ENCODE measurements around the gene CALML4.
"Not testable (repeated sequence)": the region's sequence is repeated elsewhere in the genome, so short reads cannot be mapped to it uniquely, and the experiment has no call there.

Gene CALML4

DNA sequence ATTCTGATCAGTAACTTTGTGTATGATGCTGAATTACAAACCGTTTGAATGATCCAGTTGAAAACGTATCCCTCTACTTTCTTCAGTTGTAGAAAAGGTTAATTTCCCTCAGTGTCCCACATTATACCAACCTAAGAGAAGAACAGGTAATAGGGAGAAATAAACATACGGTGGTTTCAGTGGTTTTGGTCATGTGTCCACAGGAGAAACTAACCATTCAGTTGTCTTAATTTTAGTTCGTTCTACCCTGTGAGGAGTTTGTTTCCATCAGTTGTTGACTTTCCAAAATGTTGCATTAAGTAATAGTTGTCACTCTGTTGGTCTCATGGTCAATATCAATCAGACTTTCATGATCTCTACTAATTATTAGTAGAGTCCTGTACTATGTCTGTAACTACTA is 15.1 kb downstream of the CALML4 start:
- no peak for DNase-seq (ENCODE audit: low read depth)

DNA sequence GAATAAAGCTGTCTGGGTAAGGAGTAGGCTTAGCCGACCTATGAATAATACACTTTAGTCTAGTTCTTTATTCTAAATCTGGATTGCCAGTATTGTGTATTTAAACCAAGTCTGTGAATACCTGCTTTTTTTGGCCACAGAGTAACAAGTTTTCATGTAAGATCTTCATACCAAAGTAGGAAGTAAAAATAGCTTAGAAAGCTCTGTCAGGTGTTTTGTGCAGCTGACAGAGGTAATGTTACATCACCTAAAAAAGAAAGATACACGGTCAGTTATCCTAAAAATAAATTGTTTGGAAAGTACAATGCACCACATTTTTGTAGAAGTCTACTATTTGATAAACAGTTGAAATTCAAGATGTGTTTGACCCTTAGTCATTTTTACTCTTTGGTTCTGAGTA is 16.5 kb downstream of the CALML4 start:
- no peak for DNase-seq (ENCODE audit: low read depth)

DNA sequence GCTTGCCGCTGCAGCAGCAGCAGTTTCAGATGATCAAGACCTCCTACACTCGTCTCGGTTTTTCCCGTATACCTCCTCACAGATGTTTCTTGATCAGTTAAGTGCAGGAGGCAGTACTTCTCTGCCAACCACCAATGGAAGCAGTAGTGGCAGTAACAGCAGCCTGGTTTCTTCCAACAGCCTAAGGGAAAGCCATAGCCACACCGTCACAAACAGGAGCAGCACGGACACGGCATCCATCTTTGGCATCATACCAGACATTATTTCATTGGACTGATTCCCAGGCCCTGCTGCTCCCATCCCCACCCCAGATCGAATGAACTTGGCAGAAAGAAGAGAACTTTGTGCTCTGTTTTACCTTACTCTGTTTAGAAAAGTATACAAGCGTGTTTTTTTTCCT is 17.6 kb downstream of the CALML4 start:
- no peak for DNase-seq (ENCODE audit: low read depth)

DNA sequence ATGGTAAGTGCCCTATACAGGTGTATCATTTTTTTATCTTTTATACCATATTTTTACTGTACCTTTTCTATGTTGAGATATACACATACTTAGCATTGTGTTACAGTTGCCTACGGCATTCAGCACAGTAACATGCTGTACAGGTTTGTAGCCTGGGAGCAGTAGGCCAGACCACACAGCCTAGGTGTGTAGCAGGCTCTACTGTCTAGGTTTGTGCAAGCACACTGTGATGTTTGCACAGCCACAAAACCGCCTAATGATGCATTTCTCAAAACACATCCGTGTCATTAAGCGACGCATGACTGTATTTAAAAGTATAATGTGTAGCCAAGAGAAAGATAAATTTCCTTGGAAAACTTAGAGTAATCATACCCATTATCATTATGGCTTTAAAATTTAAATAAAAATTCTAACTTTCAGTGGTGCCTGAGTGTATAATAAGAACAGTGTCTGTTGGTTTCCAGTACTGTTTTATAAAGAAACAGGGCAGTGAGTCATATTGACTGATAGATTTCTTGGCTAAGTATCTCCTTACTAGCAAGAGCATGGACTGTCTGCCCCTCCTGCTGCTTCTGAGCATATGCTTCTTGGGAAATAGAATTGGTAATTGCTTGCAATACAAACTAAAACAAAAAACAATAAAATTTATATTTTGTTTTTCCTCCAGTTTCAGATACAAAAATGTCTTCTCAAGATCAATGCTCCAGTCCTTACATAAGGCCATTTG is 18.3 kb downstream of the CALML4 start:
- no peak for DNase-seq (ENCODE audit: low read depth)

DNA sequence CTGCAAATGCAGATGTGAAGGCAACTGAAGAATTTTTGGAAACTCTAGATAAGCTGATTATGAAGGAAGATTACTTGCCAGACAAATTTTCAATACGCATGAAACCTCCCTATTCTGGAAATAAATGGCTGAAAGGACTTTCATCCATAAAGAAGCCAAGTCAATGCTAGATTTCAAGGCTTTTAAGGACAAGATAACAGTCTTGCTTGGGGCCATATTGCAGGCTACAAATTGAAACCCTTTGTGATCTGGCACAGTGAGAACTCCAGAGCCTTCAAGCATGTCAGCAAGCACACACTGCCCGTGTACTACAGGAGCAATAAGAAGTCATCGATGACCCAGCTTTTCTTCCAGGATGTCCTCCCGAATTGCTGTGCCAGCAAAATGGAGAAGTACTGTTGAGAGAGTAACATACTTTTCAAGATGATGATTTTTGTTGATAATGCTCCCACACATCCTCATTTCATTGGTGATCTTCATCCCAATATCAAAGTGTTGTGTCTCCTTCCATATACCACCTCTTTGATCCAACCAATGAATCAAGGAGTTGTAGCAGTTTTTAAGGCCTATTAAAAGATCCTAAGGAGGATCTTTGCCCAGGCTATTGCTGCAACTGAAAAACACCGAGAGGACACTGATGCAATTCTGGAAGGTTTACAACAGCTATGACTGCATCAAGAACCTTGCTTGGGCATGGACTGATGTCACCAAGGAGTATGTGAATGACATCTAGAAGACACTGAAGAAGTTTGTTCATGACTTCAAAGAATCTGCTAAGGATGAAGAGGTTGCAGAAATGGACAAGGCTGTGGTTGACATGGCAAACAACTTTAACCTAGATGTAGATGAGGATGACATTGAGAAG is 20.3 kb downstream of the CALML4 start:
- DNase-seq (ENCODE audit: low read depth), result no peak

DNA sequence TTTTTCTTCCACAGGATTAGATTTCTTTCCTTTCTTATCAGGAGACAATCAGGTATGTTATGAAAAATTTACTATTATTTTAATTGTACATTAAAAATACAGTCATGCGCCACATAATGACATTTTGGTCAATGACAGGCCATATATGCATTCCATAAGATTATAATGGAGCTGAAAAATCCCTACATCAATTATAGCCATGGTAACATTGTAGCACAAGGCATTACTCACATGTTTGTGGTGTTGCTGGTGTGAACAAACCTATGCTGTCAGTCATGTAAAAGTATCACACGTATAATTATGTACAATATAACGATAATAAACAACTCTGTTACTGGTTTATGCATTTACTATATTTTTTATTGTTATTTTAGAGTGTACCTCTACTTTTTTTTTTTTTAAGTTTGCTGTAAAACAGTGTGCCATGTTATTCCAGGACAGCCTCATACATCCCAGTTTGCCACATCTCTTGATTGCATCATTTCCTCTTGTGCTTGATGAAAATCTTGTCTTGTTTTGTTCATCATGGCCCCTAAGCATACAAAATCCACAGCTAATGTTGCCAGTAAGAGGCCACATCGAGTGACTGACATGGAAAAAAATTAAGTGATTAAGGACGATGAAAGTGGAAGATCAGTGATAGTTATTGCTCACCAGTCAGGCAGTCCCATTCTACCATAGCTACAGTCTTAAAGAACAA is 21.4 kb downstream of the CALML4 start:
- DNase-seq (ENCODE audit: low read depth), result no peak

DNA sequence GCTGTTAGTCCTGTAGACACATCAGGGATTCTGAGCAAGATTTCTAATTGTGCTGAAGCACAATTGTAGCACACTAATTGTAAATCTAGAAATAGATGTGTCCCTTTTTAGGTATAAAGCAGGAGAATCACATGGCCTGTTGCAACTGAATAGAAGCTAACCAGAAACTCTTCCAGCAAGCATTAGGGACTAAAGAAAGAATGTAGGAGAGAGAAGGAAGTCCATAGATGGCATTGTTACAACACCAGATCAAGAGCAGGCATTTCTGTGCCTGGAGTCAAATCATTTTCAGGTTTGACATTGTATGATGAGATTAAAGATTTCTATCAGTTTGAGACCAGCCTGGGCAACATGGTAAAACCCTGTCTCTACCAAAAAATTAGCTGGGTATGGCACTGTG is 27.4 kb downstream of the CALML4 start:
- no peak for DNase-seq (ENCODE audit: low read depth)

DNA sequence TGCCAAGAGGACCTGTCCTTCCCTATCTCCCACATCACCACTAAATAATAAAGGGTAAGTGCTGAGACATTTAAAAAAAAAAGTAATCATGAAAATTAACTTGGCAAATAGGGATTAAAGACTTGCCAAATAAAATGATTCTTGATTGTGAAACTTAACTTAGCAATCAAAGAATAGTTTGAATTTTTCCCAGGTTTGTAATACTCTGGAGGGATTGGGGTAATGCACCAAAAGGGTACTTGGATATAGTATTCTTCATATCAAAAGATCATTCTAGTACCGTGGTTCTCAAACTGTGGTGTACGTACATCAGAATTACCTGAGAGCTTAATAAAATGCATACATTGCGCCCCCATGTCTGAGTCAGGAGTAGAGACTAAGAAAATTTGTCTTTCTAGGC is 28.5 kb downstream of the CALML4 start:
- DNase-seq (ENCODE audit: low read depth), result no peak

DNA sequence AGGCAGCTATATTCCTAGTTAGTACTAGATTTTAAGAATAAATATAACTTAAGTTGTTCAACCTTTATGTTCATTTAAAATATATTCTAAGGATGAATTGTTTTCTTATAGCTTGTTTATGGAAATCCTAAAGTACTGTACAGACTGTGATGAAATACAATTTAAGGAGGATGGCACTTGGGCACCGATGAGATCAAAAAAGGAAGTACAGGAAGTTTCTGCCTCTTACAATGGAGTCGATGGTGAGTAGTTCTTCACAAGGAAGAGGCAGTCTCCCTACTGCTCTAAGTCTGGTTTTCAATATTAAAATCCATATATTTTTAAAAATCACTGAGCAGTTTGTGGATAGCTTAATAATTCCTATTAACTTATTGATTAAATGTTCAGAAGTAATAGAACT is 29.6 kb downstream of the CALML4 start:
- DNase-seq (ENCODE audit: low read depth), result no peak

DNA sequence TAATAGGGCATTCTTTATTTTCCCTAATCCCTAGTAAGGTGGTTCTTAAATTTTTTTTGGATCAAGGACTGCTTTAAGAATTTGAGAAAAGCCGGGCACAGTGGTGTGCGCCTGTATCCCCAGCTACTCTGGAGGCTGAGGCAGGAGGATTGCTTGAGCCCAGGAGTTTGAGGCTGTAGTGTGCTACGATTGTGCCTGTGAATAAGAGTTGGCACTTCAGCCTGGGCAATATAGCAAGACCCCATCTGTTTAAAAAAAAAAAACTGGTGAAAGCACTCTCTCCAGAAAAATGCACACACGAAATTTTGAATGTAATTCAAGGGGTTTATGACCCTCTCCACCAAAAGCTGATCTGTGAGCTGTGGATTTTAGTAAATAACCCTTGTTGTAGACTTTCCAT is 32.0 kb downstream of the CALML4 start:
- no peak for DNase-seq (ENCODE audit: low read depth)

DNA sequence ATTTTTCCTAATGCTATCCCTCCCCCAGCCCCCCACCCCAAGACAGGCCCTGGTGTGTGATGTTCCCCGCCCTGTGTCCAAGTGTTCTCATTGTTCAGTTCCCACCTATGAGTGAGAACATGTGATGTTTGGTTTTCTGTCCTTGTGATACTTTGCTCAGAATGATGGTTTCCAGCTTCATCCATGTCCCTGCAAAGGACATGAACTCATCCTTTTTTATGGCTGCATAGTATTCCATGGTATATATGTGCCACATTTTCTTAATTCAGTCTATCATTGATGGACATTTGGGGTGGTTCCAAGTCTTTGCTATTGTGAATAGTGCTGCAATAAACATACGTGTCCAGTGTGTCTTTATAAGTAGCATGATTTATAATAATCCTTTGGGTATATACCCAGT is 33.1 kb downstream of the CALML4 start:
- DNase-seq (ENCODE audit: low read depth), result not testable (repeated sequence)

DNA sequence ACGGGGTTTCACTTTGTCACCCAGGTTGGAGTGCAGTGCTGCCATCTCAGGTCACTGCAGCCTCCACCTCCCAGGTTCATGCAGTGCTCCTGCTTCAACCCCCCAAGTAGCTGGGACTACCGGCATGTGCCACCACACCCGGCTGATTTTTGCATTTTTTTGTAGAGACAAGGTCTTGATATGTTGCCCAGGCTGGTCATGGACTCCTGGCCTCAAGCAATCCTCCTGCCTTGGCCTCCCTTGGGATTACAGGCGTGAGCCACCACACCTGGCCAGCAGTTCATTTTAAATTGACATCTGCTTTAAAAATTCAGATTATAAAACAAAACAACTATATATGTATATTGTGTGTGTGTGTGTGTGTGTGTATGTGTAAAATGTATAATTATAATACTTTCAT is 38.3 kb downstream of the CALML4 start:
- DNase-seq (ENCODE audit: low read depth), result no peak

DNA sequence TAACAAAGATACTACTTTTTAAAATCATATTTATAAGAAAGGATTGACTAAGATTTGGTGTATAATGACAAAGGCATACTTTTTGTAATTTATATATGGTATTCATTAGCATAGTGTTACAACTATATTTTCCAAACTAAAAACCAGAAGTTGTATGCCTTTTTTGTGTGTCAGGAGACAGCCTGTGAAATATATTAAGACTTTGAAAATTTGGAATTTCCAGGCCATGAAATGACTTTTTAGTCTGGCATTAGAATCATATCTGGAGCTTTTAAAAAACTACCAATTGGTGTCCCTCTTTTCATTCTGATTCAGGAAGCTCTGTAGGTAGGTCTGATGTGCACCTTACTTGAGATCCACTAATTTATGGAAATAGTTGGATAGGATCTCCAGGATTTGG is 41.9 kb downstream of the CALML4 start:
- no peak for DNase-seq (ENCODE audit: low read depth)

DNA sequence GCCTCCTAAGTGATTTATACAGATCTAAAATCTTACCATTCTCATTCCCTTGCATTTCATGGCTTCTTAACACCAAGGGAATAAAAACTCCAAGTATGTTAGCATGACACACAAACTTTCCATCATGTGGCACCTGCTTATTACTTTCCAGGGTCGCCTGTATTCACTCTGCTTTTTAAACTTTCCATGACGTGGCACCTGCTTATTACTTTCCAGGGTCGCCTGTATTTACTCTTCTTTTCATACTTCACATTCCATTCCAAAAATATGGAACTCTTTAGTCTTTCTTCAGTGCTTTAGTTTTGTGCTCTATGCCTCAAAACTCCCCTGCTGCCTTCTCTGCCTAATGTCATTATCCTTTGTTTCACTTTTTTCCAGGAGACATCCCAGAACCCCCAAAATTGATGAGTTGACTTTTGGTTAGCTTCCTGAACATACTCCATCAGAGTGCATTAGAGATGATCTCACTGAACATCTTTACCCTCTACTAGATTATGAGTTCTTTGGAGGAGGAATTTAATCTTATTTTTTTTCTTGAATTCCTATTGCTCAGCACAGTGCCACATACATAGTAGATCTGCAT is 47.0 kb downstream of the CALML4 start:
- no peak for DNase-seq (ENCODE audit: low read depth)

DNA sequence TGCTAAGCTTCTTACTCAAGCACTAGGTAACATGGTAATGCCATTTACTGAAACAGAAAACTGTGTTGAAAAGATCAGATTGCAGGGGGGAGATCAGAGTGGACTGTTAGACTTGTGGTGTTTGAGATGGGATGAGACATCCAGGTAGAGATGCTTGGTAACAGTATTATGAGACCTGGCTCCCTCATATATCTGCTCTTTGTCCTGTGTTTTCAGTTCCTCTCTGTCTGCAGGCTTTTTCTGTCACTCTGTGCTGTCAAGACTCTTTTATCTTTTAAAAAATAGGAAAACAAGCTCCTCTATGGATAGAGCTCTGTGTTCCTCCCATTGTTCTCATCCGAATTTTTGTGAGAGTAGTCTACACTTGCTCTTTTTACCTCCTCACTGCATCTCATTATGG is 48.1 kb downstream of the CALML4 start:
- DNase-seq (ENCODE audit: low read depth), result no peak

DNA sequence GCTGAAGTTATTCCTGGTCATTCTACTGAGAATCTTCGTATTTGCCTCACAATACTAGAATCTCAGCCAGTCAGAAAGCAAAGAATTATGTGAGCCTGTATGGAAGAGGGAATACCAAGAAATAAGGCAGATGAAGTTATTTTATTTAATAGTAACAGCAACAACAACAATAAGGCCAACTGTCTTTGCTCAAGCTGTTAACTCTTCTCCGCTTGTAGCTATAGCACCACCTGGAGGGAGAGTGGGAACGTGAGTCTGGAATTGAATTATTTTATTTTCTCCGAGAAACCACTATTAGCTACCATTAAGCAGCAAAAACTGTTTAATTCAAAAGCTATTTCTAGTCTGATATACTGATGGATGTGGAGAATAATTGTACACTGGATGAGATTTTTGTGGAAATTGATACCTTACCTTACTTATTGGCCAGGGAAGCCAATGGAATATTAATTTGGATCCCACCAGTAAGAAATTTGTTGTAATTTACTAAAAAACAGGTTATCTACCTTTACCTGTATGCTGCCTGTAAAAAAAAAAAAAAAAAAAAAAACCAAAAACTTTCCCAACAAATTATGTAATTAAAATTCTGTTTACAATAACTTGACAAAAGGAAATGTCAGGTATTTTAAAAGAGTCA is 50.1 kb downstream of the CALML4 start:
- DNase-seq (ENCODE audit: low read depth), result no peak

DNA sequence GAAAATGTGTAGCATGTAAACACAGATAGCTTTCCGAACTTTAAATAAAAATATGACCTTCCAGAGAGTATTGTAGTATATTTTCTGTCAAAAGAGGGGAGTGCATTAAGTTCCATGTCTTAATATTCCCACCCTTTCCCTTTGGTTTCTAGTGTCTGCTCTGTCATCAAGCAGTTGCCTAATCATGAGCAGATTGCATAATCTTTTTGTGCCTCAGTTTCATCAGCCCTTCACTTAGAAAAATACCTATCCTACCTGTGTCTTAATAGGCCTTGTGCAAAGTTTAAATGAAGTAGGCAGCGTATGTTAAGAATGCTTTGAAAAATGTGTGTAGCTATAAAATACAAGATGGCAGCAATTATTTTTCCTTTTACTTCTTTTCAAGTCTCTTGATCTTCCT is 52.8 kb downstream of the CALML4 start:
- no peak for DNase-seq (ENCODE audit: low read depth)

DNA sequence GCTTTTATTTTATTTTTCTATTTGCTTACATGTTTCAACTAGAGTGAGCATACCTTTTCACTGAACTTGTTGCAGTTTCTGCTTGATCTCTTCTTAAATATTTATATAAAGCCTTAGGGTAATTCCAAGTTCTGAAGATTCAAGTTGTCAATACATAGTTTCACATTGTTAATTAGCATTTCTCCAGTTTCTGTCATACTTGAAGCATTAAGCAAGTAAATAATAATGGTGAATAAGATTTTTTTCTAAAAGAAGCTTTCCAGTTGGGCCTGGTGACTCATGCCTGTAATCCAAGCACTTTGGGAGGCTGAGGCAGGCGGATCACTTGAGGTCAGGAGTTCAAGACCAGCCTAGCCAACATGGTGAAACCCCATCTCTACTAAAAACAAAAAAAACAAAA is 53.9 kb downstream of the CALML4 start:
- DNase-seq (ENCODE audit: low read depth), result no peak

DNA sequence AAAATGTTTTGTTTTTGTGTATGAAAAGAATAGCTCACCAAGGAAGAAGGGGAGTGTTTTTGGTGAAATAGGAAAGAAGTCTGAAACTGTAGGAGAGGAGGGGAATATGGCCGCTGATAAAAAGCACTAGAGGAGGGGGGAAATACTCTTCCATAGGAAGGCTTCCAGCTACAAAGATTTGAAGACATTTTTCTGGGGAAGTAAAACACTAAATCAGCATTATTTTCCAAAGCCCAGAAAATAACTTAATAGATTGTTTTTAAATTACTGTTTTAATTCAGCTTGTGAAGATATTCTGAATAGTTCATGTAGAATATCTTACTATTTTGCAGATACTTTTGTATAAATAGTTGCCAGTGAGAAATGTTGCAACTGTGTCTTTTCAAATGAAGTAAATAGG is 54.9 kb downstream of the CALML4 start:
- DNase-seq (ENCODE audit: low read depth), result no peak

DNA sequence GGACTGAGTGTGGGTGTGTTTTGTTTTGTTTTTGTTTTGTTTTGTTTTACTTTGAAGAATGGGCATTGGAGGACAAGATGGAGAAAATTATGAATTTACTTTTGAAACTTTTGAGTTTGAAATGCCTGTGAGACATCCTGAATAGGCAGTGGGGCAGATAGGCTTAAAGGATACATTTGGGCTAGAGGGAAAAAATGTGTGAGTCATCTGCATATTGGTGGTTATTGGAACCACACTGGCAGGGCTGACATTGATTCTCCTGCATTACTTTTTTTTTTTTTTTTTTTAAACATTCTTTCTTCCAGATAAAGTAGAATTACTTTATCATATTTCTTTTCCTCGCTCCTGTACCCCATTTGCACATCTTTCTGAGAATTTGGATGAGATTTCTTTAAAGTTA is 56.1 kb downstream of the CALML4 start:
- no peak for DNase-seq (ENCODE audit: low read depth)

DNA sequence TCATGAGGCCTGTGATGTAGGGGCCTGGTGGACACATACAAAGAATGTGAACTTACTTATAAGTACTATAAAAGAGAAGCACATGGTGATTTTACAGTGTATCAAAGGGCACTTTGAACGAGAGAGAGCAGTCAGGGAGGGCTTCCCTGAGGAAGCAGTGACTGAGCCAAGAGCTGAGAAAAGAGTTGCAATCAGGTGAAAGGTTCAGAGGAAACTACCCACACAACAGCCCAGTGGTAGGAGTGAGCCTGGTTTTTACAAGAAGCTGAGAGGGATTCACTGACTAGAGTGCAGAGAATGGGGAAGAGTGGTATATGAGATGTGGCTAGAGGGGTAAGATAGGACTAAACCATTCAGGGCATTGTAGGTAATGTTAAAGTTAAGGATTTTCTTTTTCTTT is 57.1 kb downstream of the CALML4 start:
- DNase-seq (ENCODE audit: low read depth), result no peak

DNA sequence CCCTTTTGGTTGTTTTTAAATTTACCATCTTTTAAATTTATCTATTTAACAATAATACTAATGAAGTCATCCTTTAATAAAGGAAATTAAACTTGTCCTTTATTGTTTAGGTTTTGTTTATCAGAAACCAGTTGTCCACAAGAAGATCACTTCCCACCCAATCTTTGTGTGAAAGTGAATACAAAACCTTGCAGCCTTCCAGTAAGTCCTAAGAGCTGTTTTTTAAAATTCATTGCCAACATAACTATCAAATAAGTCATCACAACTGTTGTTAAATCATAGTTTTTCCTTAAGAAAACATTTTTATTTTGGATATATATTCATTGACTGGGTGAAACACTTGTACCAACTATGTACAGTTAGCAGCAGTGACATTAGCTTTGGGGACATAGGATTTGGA is 59.4 kb downstream of the CALML4 start:
- no peak for DNase-seq (ENCODE audit: low read depth)

Data from activated T-cell treated with anti-CD3 and anti-CD28 coated beads for 48 hours (primary cell).